ENCODE results near the gene ZNF426.
"Not testable (repeated sequence)": the region's sequence is repeated elsewhere in the genome, so short reads cannot be mapped to it uniquely, and the experiment has no call there.

The ZNF426 gene

GRCh38 chr19:9538183-9539058 lies at the start of gene ZNF426:
ZNF426 (minus strand) TSS chr19:9538645; CDS start chr19:9536232, 2,413 bp downstream.
- DNase-seq (ENCODE audit: low read depth): peak; percentile 65

GRCh38 chr19:9586764-9587163 lies 48.3 kb upstream of the ZNF426 start:
- DNase-seq (ENCODE audit: low read depth): peak; percentile 50

- DNase-seq (ENCODE audit: low read depth): peak; percentile 62
Measured at GRCh38 chr19:9584073-9584833, 45.8 kb upstream of the ZNF426 start, which contains the start of gene ZNF121. ZNF121 (minus strand) TSS chr19:9584504; CDS start chr19:9568097, 16,407 bp downstream.

- DNase-seq (ENCODE audit: low read depth): not testable (repeated sequence)
Measured at GRCh38 chr19:9582081-9582725, 43.8 kb upstream of the ZNF426 start.

- no peak for DNase-seq (ENCODE audit: low read depth)
Measured at GRCh38 chr19:9580728-9581127, 42.3 kb upstream of the ZNF426 start.

- no peak for DNase-seq (ENCODE audit: low read depth)
Measured at GRCh38 chr19:9570255-9570654, 31.8 kb upstream of the ZNF426 start.

GRCh38 chr19:9566729-9567128 lies 28.3 kb upstream of the ZNF426 start:
- DNase-seq (ENCODE audit: low read depth): no peak

GRCh38 chr19:9565900-9566705 lies 27.7 kb upstream of the ZNF426 start:
- DNase-seq (ENCODE audit: low read depth): no peak

- DNase-seq (ENCODE audit: low read depth): no peak
Measured at GRCh38 chr19:9552536-9553274, 14.3 kb upstream of the ZNF426 start.

GRCh38 chr19:9547870-9548269 lies 9.4 kb upstream of the ZNF426 start:
- DNase-seq (ENCODE audit: low read depth): no peak

- not testable (repeated sequence) for DNase-seq (ENCODE audit: low read depth)
Measured at GRCh38 chr19:9541281-9541680, 2.8 kb upstream of the ZNF426 start.

GRCh38 chr19:9539921-9540320 lies 1.5 kb upstream of the ZNF426 start:
- DNase-seq (ENCODE audit: low read depth): not testable (repeated sequence)

GRCh38 chr19:9539201-9539600 lies 756 bp upstream of the ZNF426 start:
- not testable (repeated sequence) for DNase-seq (ENCODE audit: low read depth)

- DNase-seq (ENCODE audit: low read depth): no peak
Measured at GRCh38 chr19:9535934-9536333, 2.5 kb downstream of the ZNF426 start.

GRCh38 chr19:9531933-9532332 lies 6.5 kb downstream of the ZNF426 start:
- no peak for DNase-seq (ENCODE audit: low read depth)

GRCh38 chr19:9528757-9529336 lies 9.6 kb downstream of the ZNF426 start:
- DNase-seq (ENCODE audit: low read depth): no peak

- DNase-seq (ENCODE audit: low read depth): no peak
Measured at GRCh38 chr19:9523885-9524474, 14.5 kb downstream of the ZNF426 start.

GRCh38 chr19:9507285-9507684 lies 31.2 kb downstream of the ZNF426 start:
- DNase-seq (ENCODE audit: low read depth): no peak

GRCh38 chr19:9500796-9501195 lies 37.6 kb downstream of the ZNF426 start:
- DNase-seq (ENCODE audit: low read depth): no peak

Measured in activated T-helper 1 cell treated with Interleukin-2 at 50 U/mL for 16 hours (primary cell).